GM20000 (cell line): ENCODE data around the gene EDARADD.
A peak's percentile ranks its signal among the peaks of the same experiment; 100 is the strongest.
"Not testable (repeated sequence)": the region's sequence is repeated elsewhere in the genome, so short reads cannot be mapped to it uniquely, and the experiment has no call there.

Experiments used
- DNase-seq: peaks from one replicate; pipeline ENCODE4 v3.0.0; 2012; ENCODE audit warnings: low spot score
- TF ChIP-seq, protein P1 (sequence below): IDR thresholded peaks from 2 replicates; pipeline ENCODE4 v1.5.1; 2012; ENCODE audit warnings: mild to moderate bottlenecking, control low read depth; ENCODE audit errors: extremely low read depth, missing control alignments

Gene EDARADD

DNA sequence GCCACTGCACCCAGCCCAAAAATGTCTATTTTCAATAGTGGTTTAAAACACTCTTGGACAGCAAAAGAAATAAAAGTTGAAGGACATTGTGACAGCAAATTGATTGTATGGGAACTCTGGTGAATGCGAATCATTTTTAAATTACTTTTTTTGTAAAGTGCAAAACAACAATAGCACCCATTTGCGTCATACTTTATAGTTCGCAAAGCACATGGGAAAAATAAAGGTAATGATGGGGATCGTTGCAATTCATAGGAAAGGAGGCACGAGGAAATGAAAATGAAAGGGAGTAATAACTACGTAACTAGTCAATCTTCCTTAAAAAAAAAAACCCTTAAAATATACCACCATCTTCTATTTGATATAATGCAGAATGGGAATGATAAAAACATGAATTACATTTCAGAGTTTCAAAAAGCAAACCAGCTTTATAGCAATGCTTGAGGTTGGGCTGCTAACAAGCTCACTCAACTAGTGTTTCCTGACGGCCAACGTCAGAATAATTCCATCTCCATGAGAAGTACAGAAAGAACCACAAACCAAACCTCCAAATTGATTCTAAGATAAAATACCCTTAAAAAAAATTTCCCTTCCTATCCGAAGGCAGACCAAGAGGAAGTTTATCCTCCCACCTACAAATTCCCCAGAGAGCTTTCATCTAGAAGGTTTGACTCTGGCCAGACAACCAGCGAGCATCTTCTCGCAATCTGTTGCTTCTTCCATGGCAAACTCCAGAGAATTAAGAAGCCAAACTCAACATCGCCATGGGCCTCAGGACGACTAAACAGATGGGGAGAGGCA, at the start of gene EDARADD:
TSS of gene EDARADD (plus strand) at position 606 of the 801 bp plus-strand sequence. CDS start at position 765, 159 bp downstream.
- DNase-seq: peak; percentile 48
- TF ChIP-seq, protein P1, sequence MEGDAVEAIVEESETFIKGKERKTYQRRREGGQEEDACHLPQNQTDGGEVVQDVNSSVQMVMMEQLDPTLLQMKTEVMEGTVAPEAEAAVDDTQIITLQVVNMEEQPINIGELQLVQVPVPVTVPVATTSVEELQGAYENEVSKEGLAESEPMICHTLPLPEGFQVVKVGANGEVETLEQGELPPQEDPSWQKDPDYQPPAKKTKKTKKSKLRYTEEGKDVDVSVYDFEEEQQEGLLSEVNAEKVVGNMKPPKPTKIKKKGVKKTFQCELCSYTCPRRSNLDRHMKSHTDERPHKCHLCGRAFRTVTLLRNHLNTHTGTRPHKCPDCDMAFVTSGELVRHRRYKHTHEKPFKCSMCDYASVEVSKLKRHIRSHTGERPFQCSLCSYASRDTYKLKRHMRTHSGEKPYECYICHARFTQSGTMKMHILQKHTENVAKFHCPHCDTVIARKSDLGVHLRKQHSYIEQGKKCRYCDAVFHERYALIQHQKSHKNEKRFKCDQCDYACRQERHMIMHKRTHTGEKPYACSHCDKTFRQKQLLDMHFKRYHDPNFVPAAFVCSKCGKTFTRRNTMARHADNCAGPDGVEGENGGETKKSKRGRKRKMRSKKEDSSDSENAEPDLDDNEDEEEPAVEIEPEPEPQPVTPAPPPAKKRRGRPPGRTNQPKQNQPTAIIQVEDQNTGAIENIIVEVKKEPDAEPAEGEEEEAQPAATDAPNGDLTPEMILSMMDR: no peak

DNA sequence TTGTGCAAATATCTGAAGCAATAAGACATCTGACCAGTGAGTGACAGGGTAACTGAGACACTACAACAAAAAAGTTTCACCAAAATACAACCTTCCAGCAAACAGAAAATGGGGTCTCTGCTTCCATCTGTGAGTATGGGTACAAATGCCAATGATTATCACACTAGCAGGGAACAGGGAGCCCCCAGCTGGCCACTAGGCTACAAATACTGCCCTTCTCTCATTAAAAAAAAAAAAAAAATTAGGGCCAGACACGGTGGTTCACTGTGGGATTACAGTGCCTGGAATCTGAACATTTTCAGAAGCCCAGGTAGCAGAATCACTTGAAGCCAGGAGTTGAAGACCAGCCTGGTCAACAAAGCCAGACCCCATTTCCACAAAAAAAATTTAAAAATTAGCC, 48.4 kb upstream of the EDARADD start:
- TF ChIP-seq, protein P1: no peak

DNA sequence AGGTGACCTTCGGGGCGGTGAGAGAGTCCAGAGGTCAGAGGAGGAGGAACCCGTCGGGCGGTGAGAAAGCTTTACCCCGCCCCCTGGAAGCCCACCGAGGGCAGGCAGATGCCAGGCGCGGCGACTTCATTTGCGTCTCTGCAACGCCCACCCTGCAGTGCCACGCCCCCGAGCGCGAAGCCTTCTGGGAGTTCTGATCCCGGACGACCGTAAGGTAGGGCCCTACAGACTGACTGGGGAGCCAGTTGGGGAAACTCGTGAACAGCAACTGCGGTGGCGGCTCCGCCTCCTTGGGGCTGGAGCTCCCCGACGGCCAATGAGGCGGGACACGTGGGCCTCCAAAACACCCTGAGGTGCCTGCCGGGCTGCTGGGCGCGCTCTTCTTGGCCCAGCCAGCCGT, 46.0 kb upstream of the EDARADD start:
- no peak for DNase-seq
- TF ChIP-seq, protein P1: no peak

More for the DNA sequence above, 48.4 kb upstream of the EDARADD start:
- DNase-seq: peak; percentile 28

DNA sequence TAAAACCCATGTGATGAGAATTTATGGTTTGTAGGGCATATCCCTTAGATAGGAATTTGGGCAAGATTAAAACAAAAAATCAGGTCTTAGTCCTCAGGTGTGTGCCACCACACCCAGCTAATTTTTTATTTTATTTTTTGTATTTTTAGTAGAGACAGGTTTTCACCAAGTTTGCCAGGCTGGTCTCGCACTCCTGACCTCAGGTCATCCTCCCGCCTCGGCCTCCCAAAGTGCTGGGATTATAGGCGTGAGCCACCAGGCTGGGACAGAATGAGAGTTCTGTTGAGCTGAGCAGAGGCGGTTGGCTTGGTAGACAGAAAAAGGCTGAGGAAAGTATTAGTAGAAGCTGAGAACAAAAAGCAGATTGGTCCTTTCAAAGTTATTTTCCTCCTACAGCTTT, 43.8 kb upstream of the EDARADD start:
- TF ChIP-seq, protein P1: no peak
- no peak for DNase-seq

DNA sequence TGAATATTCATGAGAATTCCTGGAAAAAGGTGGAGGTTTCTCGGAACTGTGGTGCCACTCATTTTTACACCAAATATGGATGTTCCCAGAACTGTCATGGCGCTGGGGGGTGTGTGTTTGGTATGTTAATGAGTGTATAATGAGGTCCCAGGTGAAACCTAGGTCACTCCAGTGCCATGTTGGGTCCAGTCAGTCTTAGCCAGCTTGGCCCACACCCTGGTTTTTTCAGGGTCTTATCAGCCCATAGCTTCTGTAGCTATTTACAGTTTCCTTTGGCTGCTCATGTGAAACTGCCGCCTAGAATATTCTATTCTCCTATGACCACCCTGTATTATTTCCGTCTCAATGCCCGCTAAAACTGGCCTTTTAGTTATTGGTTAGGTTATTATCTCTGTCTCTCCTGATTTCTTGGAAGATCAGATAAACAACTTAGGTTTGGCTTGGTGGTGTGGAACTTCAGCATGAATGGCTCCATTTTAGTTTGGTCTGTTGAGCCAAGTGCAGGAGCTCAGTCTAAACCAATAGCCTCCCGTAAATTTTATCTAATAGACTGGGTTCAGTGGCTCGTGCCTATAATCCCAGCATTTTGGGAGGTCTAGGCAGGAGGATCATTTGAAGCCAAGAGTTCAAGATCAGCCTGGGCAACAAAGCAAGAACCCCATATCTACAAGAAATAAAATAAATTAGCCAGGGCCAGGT, 42.1 kb upstream of the EDARADD start:
- DNase-seq: no peak
- TF ChIP-seq, protein P1: no peak

DNA sequence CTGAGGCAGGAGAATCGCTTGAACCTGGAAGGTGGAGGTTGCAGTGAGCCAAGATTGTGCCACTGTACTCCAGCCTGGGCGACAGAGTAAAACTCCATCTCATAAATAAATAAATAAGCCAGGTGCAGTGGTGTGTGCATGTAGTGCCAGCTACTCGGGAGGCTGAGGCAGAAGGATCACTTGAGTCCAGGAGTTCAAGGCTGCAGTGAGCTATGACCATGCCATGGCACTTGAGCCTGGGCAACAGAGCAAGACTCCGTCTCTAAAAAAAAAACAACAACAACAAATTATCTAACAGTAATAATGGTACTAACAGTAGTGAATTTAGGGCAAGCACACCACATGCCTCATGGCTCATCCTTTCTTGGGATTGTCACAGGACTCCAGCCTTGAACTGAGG, 41.3 kb upstream of the EDARADD start:
- not testable (repeated sequence) for DNase-seq

DNA sequence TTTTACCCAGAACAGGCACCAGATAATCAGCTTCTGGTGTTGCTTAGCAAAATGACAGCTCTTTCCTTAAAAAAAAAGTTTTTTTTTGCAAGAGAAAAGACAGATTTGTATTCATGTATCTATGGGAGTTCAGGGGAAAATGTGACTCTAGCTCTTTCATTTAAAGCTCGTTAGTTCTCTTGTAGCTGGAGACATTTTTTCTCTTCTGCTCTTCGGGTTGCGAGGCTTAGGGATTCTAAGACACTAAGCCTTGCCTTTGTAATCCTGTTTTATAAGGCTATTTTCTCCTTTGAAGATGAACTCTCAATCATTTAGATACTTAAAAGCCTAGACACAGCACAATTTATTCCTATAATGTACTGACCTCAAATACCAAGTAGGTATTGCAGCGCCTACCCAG, 40.3 kb upstream of the EDARADD start:
- TF ChIP-seq, protein P1: no peak
- no peak for DNase-seq
